HEK293 (cell line): ENCODE measurements around the gene JMJD4.

ENCODE experiments used
- GLI2 ChIP-seq: fragments of 450-650 bp; formaldehyde crosslinking; IDR thresholded peaks from 2 replicates; pipeline ENCODE4; 2017; ENCODE audit warnings: missing biosample characterization, missing genetic modification characterization, low read depth, borderline replicate concordance
- SP2 ChIP-seq: fragments of 450-650 bp; formaldehyde crosslinking; IDR thresholded peaks from 2 replicates; pipeline ENCODE4 v1.5.1; 2016; ENCODE audit warnings: missing biosample characterization, missing genetic modification characterization
- ZBTB11 ChIP-seq: fragments of 450-650 bp; formaldehyde crosslinking; conservative IDR thresholded peaks from 2 replicates; pipeline ENCODE4 v1.5.1; 2016; ENCODE audit warnings: low read depth, missing biosample characterization, missing genetic modification characterization
- ZNF121 ChIP-seq: fragments of 450-650 bp; formaldehyde crosslinking; IDR thresholded peaks from 2 replicates; pipeline ENCODE4 v1.5.1; 2016; ENCODE audit warnings: missing biosample characterization, missing genetic modification characterization
- ZNF148 ChIP-seq: fragments of 450-650 bp; formaldehyde crosslinking; IDR thresholded peaks from 2 replicates; pipeline ENCODE4 v1.5.0; 2017; ENCODE audit warnings: missing biosample characterization, missing genetic modification characterization, borderline replicate concordance
- ZNF184 ChIP-seq: fragments of 450-650 bp; IDR thresholded peaks from 2 replicates; pipeline ENCODE4 v1.5.1; 2018; ENCODE audit warnings: missing biosample characterization, mild to moderate bottlenecking, missing genetic modification characterization
- ZNF19 ChIP-seq: fragments of 450-650 bp; formaldehyde crosslinking; IDR thresholded peaks from 2 replicates; pipeline ENCODE4; 2016; ENCODE audit warnings: missing biosample characterization, missing genetic modification characterization, low read depth
- ZNF211 ChIP-seq: fragments of 450-650 bp; formaldehyde crosslinking; IDR thresholded peaks from 2 replicates; pipeline ENCODE4 v1.5.1; 2016; ENCODE audit warnings: low read depth, missing biosample characterization, missing genetic modification characterization
- ZNF23 ChIP-seq: fragments of 450-650 bp; formaldehyde crosslinking; IDR thresholded peaks from 2 replicates; pipeline ENCODE4 v1.5.1; 2016; ENCODE audit warnings: missing biosample characterization, missing genetic modification characterization, borderline replicate concordance
- ZNF24 ChIP-seq: fragments of 450-650 bp; formaldehyde crosslinking; IDR thresholded peaks from 2 replicates; pipeline ENCODE4 v1.5.1; 2016; ENCODE audit warnings: missing biosample characterization, missing genetic modification characterization
- ZNF610 ChIP-seq: fragments of 450-650 bp; formaldehyde crosslinking; IDR thresholded peaks from 2 replicates; pipeline ENCODE4 v1.5.1; 2016; ENCODE audit warnings: missing biosample characterization, missing genetic modification characterization, borderline replicate concordance
- ZSCAN4 ChIP-seq: fragments of 450-650 bp; formaldehyde crosslinking; IDR thresholded peaks from 2 replicates; pipeline ENCODE4 v1.5.1; 2017; ENCODE audit warnings: missing biosample characterization, missing genetic modification characterization
- TF ChIP-seq, protein P1 (sequence below): fragments of 450-650 bp; formaldehyde crosslinking; IDR thresholded peaks from 2 replicates; pipeline ENCODE4 v1.5.1; 2016; ENCODE audit warnings: missing biosample characterization, missing genetic modification characterization, low read depth
- TF ChIP-seq, protein P2 (sequence below): fragments of 450-650 bp; formaldehyde crosslinking; IDR thresholded peaks from 2 replicates; pipeline ENCODE4 v1.5.1; 2017; ENCODE audit warnings: missing biosample characterization, missing genetic modification characterization

Gene JMJD4

DNA sequence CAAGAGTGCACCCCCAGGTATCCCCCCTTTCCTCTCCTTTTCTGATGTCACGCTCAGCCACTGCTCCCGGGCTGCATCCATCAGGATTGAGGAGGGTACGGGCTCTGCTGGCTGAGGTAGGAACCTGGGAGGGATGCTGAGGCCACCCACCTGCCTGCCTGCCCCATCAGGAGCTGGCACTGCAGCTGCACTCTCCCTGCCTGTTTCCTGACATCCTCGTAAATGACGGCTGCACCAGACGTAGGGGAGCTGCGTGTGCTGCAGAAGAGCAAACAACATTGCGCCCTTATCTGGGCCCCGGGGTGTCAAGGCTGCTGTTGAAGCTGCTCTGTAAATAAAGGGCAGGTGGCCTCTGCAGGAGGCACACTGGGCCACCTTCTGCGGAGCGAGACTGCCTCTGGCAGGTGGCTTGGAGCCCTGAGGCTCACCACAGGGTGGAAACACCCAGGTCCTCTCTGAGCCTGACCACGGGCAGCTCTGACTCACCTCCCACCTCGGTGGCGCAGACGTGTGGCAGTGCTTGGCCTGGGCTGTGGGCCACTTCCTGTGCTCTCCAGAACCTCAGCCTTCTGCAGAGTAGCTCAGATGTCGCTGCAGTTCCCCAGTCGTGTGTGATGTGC is 31.0 kb upstream of the JMJD4 start (continued):
- TF ChIP-seq ZBTB11 (tag by site-specific recombination) (no peak), ZNF19 (tag by site-specific recombination) (no peak), ZNF211 (tag by site-specific recombination) (no peak), SP2 (tag by site-specific recombination) (no peak), ZNF184 (tag by site-specific recombination) (no peak), ZNF23 (no peak), ZNF148 (no peak), GLI2 (tag by site-specific recombination) (no peak), ZSCAN4 (tag by site-specific recombination) (no peak), ZNF24 (tag by site-specific recombination) (no peak), ZNF610 (tag by site-specific recombination) (no peak), ZNF121 (no peak)
- TF ChIP-seq, protein P1, sequence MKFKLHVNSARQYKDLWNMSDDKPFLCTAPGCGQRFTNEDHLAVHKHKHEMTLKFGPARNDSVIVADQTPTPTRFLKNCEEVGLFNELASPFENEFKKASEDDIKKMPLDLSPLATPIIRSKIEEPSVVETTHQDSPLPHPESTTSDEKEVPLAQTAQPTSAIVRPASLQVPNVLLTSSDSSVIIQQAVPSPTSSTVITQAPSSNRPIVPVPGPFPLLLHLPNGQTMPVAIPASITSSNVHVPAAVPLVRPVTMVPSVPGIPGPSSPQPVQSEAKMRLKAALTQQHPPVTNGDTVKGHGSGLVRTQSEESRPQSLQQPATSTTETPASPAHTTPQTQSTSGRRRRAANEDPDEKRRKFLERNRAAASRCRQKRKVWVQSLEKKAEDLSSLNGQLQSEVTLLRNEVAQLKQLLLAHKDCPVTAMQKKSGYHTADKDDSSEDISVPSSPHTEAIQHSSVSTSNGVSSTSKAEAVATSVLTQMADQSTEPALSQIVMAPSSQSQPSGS: no peak
- TF ChIP-seq, protein P2, sequence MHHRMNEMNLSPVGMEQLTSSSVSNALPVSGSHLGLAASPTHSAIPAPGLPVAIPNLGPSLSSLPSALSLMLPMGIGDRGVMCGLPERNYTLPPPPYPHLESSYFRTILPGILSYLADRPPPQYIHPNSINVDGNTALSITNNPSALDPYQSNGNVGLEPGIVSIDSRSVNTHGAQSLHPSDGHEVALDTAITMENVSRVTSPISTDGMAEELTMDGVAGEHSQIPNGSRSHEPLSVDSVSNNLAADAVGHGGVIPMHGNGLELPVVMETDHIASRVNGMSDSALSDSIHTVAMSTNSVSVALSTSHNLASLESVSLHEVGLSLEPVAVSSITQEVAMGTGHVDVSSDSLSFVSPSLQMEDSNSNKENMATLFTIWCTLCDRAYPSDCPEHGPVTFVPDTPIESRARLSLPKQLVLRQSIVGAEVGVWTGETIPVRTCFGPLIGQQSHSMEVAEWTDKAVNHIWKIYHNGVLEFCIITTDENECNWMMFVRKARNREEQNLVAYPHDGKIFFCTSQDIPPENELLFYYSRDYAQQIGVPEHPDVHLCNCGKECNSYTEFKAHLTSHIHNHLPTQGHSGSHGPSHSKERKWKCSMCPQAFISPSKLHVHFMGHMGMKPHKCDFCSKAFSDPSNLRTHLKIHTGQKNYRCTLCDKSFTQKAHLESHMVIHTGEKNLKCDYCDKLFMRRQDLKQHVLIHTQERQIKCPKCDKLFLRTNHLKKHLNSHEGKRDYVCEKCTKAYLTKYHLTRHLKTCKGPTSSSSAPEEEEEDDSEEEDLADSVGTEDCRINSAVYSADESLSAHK (tag by site-specific recombination): no peak
